HepG2 (cell line): Measurements from ENCODE around the gene SYT1. TPM values are rescaled to one million over a fixed set of nuclear protein-coding genes. Genes with fewer than 3 reads are reported as not detected.

ENCODE experiments used
- ATAC-seq: fragments of 200-7000 bp; cut with Tn5 transposase; 3 replicates; pipeline ENCODE4 v1.9.1; 2020; ENCODE audit warnings: mild to moderate bottlenecking, moderate library complexity
- BruUV-seq: library from RNA; stranded (reverse); fragments of 400-500 nt; replicated peaks from 2 replicates; lab custom pipeline; 2021; lab: Mats Ljungman, UMichigan
- CTCF ChIA-PET: fragments of 300-600 bp; formaldehyde crosslinking; extraction: SDS; loops from one replicate; lab custom pipeline; 2021; ENCODE audit warnings: low total read pairs, inconsistent platforms, low intra/inter-chr PET ratio; lab: Yijun Ruan, JAX
- POLR2A ChIA-PET: fragments of 350-600 bp; sonication (Branson Sonifier 250); formaldehyde crosslinking; loops from one replicate; lab custom pipeline; 2020; ENCODE audit warnings: antibody characterized with exemption, inconsistent platforms; lab: Yijun Ruan, JAX
- DNase-seq: peaks from one replicate; pipeline ENCODE4 v3.0.0-alpha.2; 2015; ENCODE audit warnings: low spot score
- FAIRE-seq: peaks from 3 replicates; lab custom pipeline; 2011; peaks lifted over from hg19 to GRCh38; lab: Jason Lieb, UNC
- H2AFZ ChIP-seq: one replicate; pipeline ENCODE4 v1.6.1; 2011; ENCODE audit warnings: low read length, inconsistent platforms
- H3K27ac ChIP-seq: fragments of 300-600 bp; 3 replicates; pipeline ENCODE4 v1.8.0; 2011; ENCODE audit warnings: mixed run types, mild to moderate bottlenecking, mixed read lengths, low read length, inconsistent platforms; ENCODE audit not compliant: insufficient read depth; ENCODE audit errors: extremely low read length
- H3K27me3 ChIP-seq, 2 experiments: fragments of 200-600 bp in 1 of 2; 2 replicates in 1 of 2; 3 replicates in 1 of 2; pipeline versions ENCODE4 v1.6.0 to v1.8.0; 2011; ENCODE audit warnings: low read length in 2 of 2, mild to moderate bottlenecking in 2 of 2, moderate library complexity in 2 of 2, inconsistent platforms in 1 of 2; ENCODE audit not compliant: insufficient read depth in 2 of 2, control insufficient read depth in 1 of 2
- H3K36me3 ChIP-seq, 2 experiments: fragments of 200-600 bp in 1 of 2; replicated peaks in 1 of 2; 2 replicates in 1 of 2; 3 replicates in 1 of 2; pipeline versions ENCODE4 v1.5.1 to v1.8.0; 2011; ENCODE audit warnings: low read length in 2 of 2, inconsistent platforms in 1 of 2; ENCODE audit not compliant: insufficient read depth in 2 of 2, control insufficient read depth in 1 of 2
- H3K4me1 ChIP-seq: 2 replicates; pipeline ENCODE4 v1.5.1; 2012; ENCODE audit warnings: low read length, inconsistent platforms; ENCODE audit not compliant: insufficient read depth
- H3K4me2 ChIP-seq: 2 replicates; pipeline ENCODE4 v1.6.0; 2011; ENCODE audit warnings: low read depth, low read length, inconsistent platforms
- H3K4me3 ChIP-seq, 3 experiments: fragments of 200-600 bp in 1 of 3; sonication (generic), shearing (Covaris generic) in 1 of 3; replicated peaks in 1 of 3; 2 replicates each; pipeline ENCODE4 v1.5.1; 2011 to 2016; ENCODE audit warnings: low read length in 3 of 3, inconsistent platforms in 2 of 3, low read depth in 2 of 3, mild to moderate bottlenecking in 2 of 3, control low read depth in 1 of 3, mixed read lengths in 1 of 3; ENCODE audit not compliant: insufficient read depth in 1 of 3
- H3K79me2 ChIP-seq: one replicate; pipeline ENCODE4 v1.6.1; 2011; ENCODE audit warnings: low read length, inconsistent platforms; ENCODE audit not compliant: insufficient read depth
- H3K9ac ChIP-seq: 2 replicates; pipeline ENCODE4 v1.6.0; 2011; ENCODE audit warnings: mild to moderate bottlenecking, low read depth, low read length, inconsistent platforms; ENCODE audit not compliant: insufficient read depth
- H3K9me3 ChIP-seq: 2 replicates; pipeline ENCODE4 v1.5.1; 2012; ENCODE audit warnings: mild to moderate bottlenecking, low read length
- H4K20me1 ChIP-seq: 2 replicates; pipeline ENCODE4 v1.6.0; 2011; ENCODE audit warnings: inconsistent platforms, mild to moderate bottlenecking, low read length, moderate library complexity; ENCODE audit not compliant: insufficient read depth
- CHCHD3 ChIP-seq: sonication (generic); formaldehyde crosslinking; IDR thresholded peaks from 2 replicates; pipeline ENCODE4 v1.8.0; 2022; ENCODE audit warnings: mild to moderate bottlenecking, missing genetic modification reagents, moderate library complexity
- DMAP1 ChIP-seq: IDR thresholded peaks from 2 replicates; pipeline ENCODE4 v1.6.1; 2016
- GABPA ChIP-seq, 2 experiments: IDR thresholded peaks; 2 replicates each; pipeline ENCODE4 v1.6.1; 2011 to 2016; ENCODE audit warnings: low read depth in 2 of 2, low read length in 1 of 2, missing biosample characterization in 1 of 2, missing genetic modification characterization in 1 of 2
- KDM1A ChIP-seq: IDR thresholded peaks from 2 replicates; pipeline ENCODE4 v1.6.1; 2016; ENCODE audit warnings: missing compliant biosample characterization
- NKX3-1 ChIP-seq: sonication (generic); formaldehyde crosslinking; IDR thresholded peaks from 2 replicates; pipeline ENCODE4 v1.5.0; 2020; ENCODE audit warnings: missing genetic modification reagents
- SMAD3 ChIP-seq: sonication (generic); formaldehyde crosslinking; IDR thresholded peaks from 2 replicates; pipeline ENCODE4 v1.4.0; 2020; ENCODE audit warnings: missing genetic modification reagents
- ZNF124 ChIP-seq: sonication (generic); formaldehyde crosslinking; IDR thresholded peaks from 2 replicates; pipeline ENCODE4 v1.4.0; 2020; ENCODE audit warnings: missing genetic modification reagents
- ZNF234 ChIP-seq: sonication (generic); formaldehyde crosslinking; conservative IDR thresholded peaks from 2 replicates; pipeline ENCODE4 v1.5.1; 2020; ENCODE audit warnings: mild to moderate bottlenecking, missing genetic modification reagents
- ZNF335 ChIP-seq: sonication (generic); formaldehyde crosslinking; IDR thresholded peaks from 2 replicates; pipeline ENCODE4 v1.4.0; 2020; ENCODE audit warnings: missing genetic modification reagents
- ZNF343 ChIP-seq: sonication (generic); formaldehyde crosslinking; IDR thresholded peaks from 2 replicates; pipeline ENCODE4 v1.4.0; 2020; ENCODE audit warnings: mild to moderate bottlenecking, missing genetic modification reagents
- ZNF563 ChIP-seq: sonication (generic); formaldehyde crosslinking; IDR thresholded peaks from 2 replicates; pipeline ENCODE4 v1.8.0; 2022; ENCODE audit warnings: mild to moderate bottlenecking, moderate library complexity, missing genetic modification reagents
- ZNF720 ChIP-seq: sonication (generic); formaldehyde crosslinking; IDR thresholded peaks from 2 replicates; pipeline ENCODE4 v1.4.0; 2020; ENCODE audit warnings: missing genetic modification reagents
- ZSCAN20 ChIP-seq: sonication (generic); formaldehyde crosslinking; IDR thresholded peaks from 2 replicates; pipeline ENCODE4 v1.4.0; 2020; ENCODE audit warnings: missing genetic modification reagents, mild to moderate bottlenecking, borderline replicate concordance
- WGBS: methylation state at CpG from one replicate; pipeline ENCODE4 v1.1.6; 2017; ENCODE audit warnings: low lambda C conversion rate; 5-methylcytosine and 5-hydroxymethylcytosine counted together
- in situ Hi-C: cut with HindIII; loops from 2 replicates; pipeline ENCODE4 v1.10.0; 2017; ENCODE audit warnings: low pct_unique_long_range_greater_than_20kb; ENCODE audit not compliant: extremely low pct_ligation_motif_present
- intact Hi-C: fragments of 100-400 bp; cut with micrococcal nuclease; formaldehyde crosslinking; loops from one replicate; pipeline ENCODE4 v1.10.0; 2022; ENCODE audit not compliant: unreplicated experiment
- polyA plus RNA-seq, 8 experiments: library from polyadenylated mRNA; depleted of rRNA in 3 of 8; stranded (reverse) in 7 of 8; unstranded in 1 of 8; fragments of >200 nt; fragmentation: Illumina TruSeq in 4 of 8; extraction: Trizol in 4 of 8; gene quantifications; 2 replicates each; pipeline versions ENCODE4 v1.2.1 to v1.2.3, GENCODE V29; 2011 to 2016; ENCODE audit warnings: low read depth in 4 of 8, missing spikeins in 1 of 8, mixed read lengths in 1 of 8; ENCODE audit not compliant: insufficient read depth in 1 of 8
- total RNA-seq, 5 experiments: library from RNA; depleted of rRNA; stranded (reverse); fragments of >200 nt; fragmentation: Illumina TruSeq; extraction: Trizol; gene quantifications; 2 replicates each; pipeline ENCODE4 v1.2.3, GENCODE V29; 2016; ENCODE audit warnings: low read depth in 1 of 5
- TF ChIP-seq, protein P1 (sequence below): sonication (generic); formaldehyde crosslinking; IDR thresholded peaks from 2 replicates; pipeline ENCODE4 v1.5.0; 2020; ENCODE audit warnings: missing genetic modification reagents, mild to moderate bottlenecking, borderline replicate concordance
- TF ChIP-seq, protein P2 (sequence below): sonication (generic); formaldehyde crosslinking; IDR thresholded peaks from 2 replicates; pipeline ENCODE4 v1.4.0; 2020; ENCODE audit warnings: mild to moderate bottlenecking, missing genetic modification reagents
- TF ChIP-seq, protein P3 (sequence below): sonication (generic); formaldehyde crosslinking; IDR thresholded peaks from 2 replicates; pipeline ENCODE4 v1.5.1; 2020; ENCODE audit warnings: mild to moderate bottlenecking, missing genetic modification reagents, borderline replicate concordance

SYT1 gene
- total and polyA plus RNA-seq, 2 of the 13 experiments (the other 11 are each of a cell fraction or from before 2014, with no cell fraction given) = not detected

DNA sequence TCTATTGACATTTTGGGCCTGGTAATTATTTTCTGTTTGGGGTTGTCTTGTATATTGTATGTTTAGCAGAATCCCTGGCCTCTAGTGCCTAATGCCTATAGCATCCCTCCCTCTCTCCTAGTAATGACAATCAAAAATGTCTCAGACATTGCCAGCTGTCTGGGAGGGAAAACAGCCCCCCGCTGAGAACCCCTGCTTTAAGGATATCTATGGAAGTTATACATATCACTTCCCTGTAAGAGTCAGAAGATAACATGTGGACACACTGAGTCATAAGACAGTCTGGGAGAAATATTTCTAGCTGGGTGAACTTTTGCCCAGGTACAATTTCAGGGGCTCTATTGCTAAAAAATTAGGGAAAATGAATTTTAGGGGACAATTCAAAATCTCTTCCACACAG is 571.2 kb downstream of the SYT1 start:
- intact Hi-C loops (no loop called here), in situ Hi-C loops (no loop called here)
- H3K4me3 ChIP-seq = no peak overlapping the region
- 0% methylated on average over 1 of the region's 1 CpG for WGBS
- H3K27ac ChIP-seq = no peak overlapping the region
- no peak for DNase-seq
- ChIA-PET CTCF (no interaction called here), POLR2A (no interaction called here)
- H3K4me1 ChIP-seq = no peaks in the 10 kb centered on the region
- no peak for FAIRE-seq
- no peaks in the 10 kb centered on the region for H3K9me3 ChIP-seq
- H2AFZ ChIP-seq = no peak overlapping the region
- no peaks in the 10 kb centered on the region for H3K79me2 ChIP-seq
- H4K20me1 ChIP-seq = no peaks in the 10 kb centered on the region
- no peak for ATAC-seq
- H3K4me2 ChIP-seq = no peak overlapping the region
- no peak overlapping the region for H3K9ac ChIP-seq
- no peak for TF ChIP-seq GABPA (IDR thresholded peaks at IDR 0.05; ENCODE audit: low read depth, low read length)
- TF ChIP-seq GABPA (CRISPR knock-in tag; IDR thresholded peaks at IDR 0.05; ENCODE audit: low read depth) = no peak
- TF ChIP-seq, protein P1, sequence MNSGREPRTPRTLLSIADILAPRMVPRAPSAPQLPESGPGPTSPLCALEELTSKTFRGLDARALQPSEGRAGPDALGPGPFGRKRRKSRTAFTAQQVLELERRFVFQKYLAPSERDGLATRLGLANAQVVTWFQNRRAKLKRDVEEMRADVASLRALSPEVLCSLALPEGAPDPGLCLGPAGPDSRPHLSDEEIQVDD = no peak
- TF ChIP-seq KDM1A (CRISPR knock-in tag) = no peak
- no peak for TF ChIP-seq NKX3-1
- TF ChIP-seq, protein P2, sequence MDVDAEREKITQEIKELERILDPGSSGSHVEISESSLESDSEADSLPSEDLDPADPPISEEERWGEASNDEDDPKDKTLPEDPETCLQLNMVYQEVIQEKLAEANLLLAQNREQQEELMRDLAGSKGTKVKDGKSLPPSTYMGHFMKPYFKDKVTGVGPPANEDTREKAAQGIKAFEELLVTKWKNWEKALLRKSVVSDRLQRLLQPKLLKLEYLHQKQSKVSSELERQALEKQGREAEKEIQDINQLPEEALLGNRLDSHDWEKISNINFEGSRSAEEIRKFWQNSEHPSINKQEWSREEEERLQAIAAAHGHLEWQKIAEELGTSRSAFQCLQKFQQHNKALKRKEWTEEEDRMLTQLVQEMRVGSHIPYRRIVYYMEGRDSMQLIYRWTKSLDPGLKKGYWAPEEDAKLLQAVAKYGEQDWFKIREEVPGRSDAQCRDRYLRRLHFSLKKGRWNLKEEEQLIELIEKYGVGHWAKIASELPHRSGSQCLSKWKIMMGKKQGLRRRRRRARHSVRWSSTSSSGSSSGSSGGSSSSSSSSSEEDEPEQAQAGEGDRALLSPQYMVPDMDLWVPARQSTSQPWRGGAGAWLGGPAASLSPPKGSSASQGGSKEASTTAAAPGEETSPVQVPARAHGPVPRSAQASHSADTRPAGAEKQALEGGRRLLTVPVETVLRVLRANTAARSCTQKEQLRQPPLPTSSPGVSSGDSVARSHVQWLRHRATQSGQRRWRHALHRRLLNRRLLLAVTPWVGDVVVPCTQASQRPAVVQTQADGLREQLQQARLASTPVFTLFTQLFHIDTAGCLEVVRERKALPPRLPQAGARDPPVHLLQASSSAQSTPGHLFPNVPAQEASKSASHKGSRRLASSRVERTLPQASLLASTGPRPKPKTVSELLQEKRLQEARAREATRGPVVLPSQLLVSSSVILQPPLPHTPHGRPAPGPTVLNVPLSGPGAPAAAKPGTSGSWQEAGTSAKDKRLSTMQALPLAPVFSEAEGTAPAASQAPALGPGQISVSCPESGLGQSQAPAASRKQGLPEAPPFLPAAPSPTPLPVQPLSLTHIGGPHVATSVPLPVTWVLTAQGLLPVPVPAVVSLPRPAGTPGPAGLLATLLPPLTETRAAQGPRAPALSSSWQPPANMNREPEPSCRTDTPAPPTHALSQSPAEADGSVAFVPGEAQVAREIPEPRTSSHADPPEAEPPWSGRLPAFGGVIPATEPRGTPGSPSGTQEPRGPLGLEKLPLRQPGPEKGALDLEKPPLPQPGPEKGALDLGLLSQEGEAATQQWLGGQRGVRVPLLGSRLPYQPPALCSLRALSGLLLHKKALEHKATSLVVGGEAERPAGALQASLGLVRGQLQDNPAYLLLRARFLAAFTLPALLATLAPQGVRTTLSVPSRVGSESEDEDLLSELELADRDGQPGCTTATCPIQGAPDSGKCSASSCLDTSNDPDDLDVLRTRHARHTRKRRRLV (CRISPR knock-in tag) = no peak
- TF ChIP-seq ZSCAN20 (CRISPR knock-in tag) = no peak
- TF ChIP-seq ZNF124 (CRISPR knock-in tag) = no peak
- TF ChIP-seq ZNF720 (CRISPR knock-in tag) = no peak
- TF ChIP-seq, protein P3, sequence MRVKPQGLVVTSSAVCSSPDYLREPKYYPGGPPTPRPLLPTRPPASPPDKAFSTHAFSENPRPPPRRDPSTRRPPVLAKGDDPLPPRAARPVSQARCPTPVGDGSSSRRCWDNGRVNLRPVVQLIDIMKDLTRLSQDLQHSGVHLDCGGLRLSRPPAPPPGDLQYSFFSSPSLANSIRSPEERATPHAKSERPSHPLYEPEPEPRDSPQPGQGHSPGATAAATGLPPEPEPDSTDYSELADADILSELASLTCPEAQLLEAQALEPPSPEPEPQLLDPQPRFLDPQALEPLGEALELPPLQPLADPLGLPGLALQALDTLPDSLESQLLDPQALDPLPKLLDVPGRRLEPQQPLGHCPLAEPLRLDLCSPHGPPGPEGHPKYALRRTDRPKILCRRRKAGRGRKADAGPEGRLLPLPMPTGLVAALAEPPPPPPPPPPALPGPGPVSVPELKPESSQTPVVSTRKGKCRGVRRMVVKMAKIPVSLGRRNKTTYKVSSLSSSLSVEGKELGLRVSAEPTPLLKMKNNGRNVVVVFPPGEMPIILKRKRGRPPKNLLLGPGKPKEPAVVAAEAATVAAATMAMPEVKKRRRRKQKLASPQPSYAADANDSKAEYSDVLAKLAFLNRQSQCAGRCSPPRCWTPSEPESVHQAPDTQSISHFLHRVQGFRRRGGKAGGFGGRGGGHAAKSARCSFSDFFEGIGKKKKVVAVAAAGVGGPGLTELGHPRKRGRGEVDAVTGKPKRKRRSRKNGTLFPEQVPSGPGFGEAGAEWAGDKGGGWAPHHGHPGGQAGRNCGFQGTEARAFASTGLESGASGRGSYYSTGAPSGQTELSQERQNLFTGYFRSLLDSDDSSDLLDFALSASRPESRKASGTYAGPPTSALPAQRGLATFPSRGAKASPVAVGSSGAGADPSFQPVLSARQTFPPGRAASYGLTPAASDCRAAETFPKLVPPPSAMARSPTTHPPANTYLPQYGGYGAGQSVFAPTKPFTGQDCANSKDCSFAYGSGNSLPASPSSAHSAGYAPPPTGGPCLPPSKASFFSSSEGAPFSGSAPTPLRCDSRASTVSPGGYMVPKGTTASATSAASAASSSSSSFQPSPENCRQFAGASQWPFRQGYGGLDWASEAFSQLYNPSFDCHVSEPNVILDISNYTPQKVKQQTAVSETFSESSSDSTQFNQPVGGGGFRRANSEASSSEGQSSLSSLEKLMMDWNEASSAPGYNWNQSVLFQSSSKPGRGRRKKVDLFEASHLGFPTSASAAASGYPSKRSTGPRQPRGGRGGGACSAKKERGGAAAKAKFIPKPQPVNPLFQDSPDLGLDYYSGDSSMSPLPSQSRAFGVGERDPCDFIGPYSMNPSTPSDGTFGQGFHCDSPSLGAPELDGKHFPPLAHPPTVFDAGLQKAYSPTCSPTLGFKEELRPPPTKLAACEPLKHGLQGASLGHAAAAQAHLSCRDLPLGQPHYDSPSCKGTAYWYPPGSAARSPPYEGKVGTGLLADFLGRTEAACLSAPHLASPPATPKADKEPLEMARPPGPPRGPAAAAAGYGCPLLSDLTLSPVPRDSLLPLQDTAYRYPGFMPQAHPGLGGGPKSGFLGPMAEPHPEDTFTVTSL (CRISPR knock-in tag) = no peak
- no peak for TF ChIP-seq ZNF343
- no peak for TF ChIP-seq ZNF335
- no peak for TF ChIP-seq ZNF234
- TF ChIP-seq DMAP1 (CRISPR knock-in tag) = no peak
- no peak for TF ChIP-seq ZNF563 (CRISPR knock-in tag)
- no peak for TF ChIP-seq SMAD3 (CRISPR knock-in tag)
- TF ChIP-seq CHCHD3 = no peak
- H3K36me3 ChIP-seq = no peaks in the 10 kb centered on the region
- no peaks in the 10 kb centered on the region; a peak in 1 of 5 replicates for H3K27me3 ChIP-seq
- BruUV-seq = no TSS peak
